GM12878 (cell line): ENCODE measurements around the gene ELL.

ENCODE experiments used
- POLR2AphosphoS5 ChIP-seq: IDR thresholded peaks from 2 replicates; pipeline ENCODE4 v1.6.1; 2011; ENCODE audit warnings: mild to moderate bottlenecking, low read length, inconsistent platforms
- SREBF2 ChIP-seq: IDR thresholded peaks from 2 replicates; pipeline ENCODE4 v1.6.1; 2012; ENCODE audit warnings: mild to moderate bottlenecking, low read length

DNA sequence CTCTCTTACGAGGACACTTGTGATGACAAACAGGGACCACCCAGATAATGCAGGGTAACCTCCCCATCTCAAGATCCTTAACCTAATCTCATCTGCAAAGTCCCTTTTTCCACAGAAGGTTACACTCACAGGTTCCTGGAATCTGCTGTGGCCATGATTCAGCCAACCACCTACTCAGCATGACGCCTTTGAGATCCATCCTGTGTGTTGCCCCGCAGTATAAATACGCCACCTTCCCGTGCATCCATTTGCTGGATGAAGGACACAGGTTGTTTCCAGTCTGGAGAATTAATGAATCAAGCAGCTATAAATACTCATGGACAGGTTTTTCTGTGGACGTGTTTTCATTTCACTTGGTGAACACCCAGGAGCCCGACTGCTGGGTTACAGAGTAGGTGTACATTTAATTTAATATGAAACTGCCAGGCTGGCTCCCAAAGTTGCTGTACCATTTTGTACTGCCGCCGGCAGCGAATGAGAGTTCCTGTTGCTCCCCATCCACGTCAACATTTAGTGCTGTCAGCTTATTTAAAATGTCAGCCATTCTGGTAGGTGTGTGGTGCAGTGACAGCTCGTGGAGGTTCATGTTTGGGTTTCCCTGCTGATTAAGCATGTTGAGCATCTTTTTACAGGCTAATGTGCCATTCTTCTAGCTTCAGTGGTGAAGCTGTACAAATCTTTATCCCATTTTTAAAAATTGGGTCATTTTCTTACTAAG, 40.2 kb downstream of the ELL start:
- TF ChIP-seq SREBF2 (no peak), POLR2AphosphoS5 (no peak)
